ENCODE data around the gene PRDM2. TPM values are rescaled to one million over a fixed set of nuclear protein-coding genes. Genes with fewer than 3 reads are reported as not detected.
A peak's percentile ranks its signal among the peaks of the same experiment; 100 is the strongest.

The PRDM2 gene
- total and polyA plus RNA-seq, 2 of the 13 experiments (the other 11 are each of a cell fraction or from before 2014, with no cell fraction given): 4.0 to 6.5 TPM

GRCh38 chr1:13749543-13750341 is 49.8 kb downstream of the PRDM2 start (continued):
- TF ChIP-seq ZNF513 (CRISPR knock-in tag; conservative IDR thresholded peaks at IDR 0.05): no peak
- peak; percentile 12; the same call in 1 of the 2 replicates for TF ChIP-seq ZNF441 (CRISPR knock-in tag; IDR thresholded peaks at IDR 0.05; ENCODE audit: borderline replicate concordance)
- no peak for TF ChIP-seq EED (CRISPR knock-in tag; IDR thresholded peaks at IDR 0.05)
- TF ChIP-seq ZSCAN20 (CRISPR knock-in tag; IDR thresholded peaks at IDR 0.05; ENCODE audit: borderline replicate concordance): no peak
- no peak for TF ChIP-seq KLF13 (CRISPR knock-in tag; IDR thresholded peaks at IDR 0.05)
- no peak for TF ChIP-seq TOE1 (CRISPR knock-in tag; IDR thresholded peaks at IDR 0.05)
- TF ChIP-seq ZNF34 (CRISPR knock-in tag; IDR thresholded peaks at IDR 0.05; ENCODE audit: borderline replicate concordance): no peak
- TF ChIP-seq MYPOP (CRISPR knock-in tag; IDR thresholded peaks at IDR 0.05): peak; percentile 55; the same call in 1 of the 2 replicates
- TF ChIP-seq HDAC6 (IDR thresholded peaks at IDR 0.05; ENCODE audit: low read depth, low read length): no peak
- TF ChIP-seq CREB3 (CRISPR knock-in tag; IDR thresholded peaks at IDR 0.05): no peak
- TF ChIP-seq MEIS1 (CRISPR knock-in tag; IDR thresholded peaks at IDR 0.05; ENCODE audit: borderline replicate concordance): no peak
- TF ChIP-seq ZNF451 (CRISPR knock-in tag; IDR thresholded peaks at IDR 0.05): no peak
- no peak for TF ChIP-seq REL (CRISPR knock-in tag; conservative IDR thresholded peaks at IDR 0.05)
- no peak for TF ChIP-seq BRCA1 (CRISPR knock-in tag; IDR thresholded peaks at IDR 0.05)
- TF ChIP-seq ETV6 (CRISPR knock-in tag; conservative IDR thresholded peaks at IDR 0.05): no peak
- TF ChIP-seq ZNF563 (CRISPR knock-in tag; IDR thresholded peaks at IDR 0.05): 0 out of 2 replicates have a peak, but pooled peaks have one; percentile 1
- TF ChIP-seq UBTF (CRISPR knock-in tag; IDR thresholded peaks at IDR 0.05): peak; percentile 83; the same call in 1 of the 2 replicates
- no peak for TF ChIP-seq ZNF263 (CRISPR knock-in tag; IDR thresholded peaks at IDR 0.05)
- TF ChIP-seq PAXIP1 (CRISPR knock-in tag; conservative IDR thresholded peaks at IDR 0.05): no peak
- no peak for TF ChIP-seq XBP1 (CRISPR knock-in tag; IDR thresholded peaks at IDR 0.05)
- TF ChIP-seq ARNT (IDR thresholded peaks at IDR 0.05): no peak

Data from HepG2 (cell line).